Activated CD8-positive, alpha-beta T cell treated with anti-CD3 and anti-CD28 coated beads for 36 hours (primary cell): ENCODE measurements around the gene VPS11. TPM values are rescaled to one million over a fixed set of nuclear protein-coding genes. Genes with fewer than 3 reads are reported as not detected.

Experiments
- ATAC-seq: fragments of 200-7000 bp; cut with Tn5 transposase; one replicate; pipeline ENCODE4 v1.10.0; 2021; ENCODE audit warnings: mild to moderate bottlenecking, moderate library complexity
- CTCF ChIA-PET: fragments of 350-600 bp; sonication (Branson Sonifier 250); formaldehyde crosslinking; loops from one replicate; lab custom pipeline; 2021; ENCODE audit warnings: antibody characterized with exemption; lab: Charles Lee
- POLR2A ChIA-PET: fragments of 350-600 bp; sonication (Branson Sonifier 250); formaldehyde crosslinking; loops from one replicate; lab custom pipeline; 2021; ENCODE audit warnings: antibody characterized with exemption; lab: Charles Lee
- DNase-seq: peaks from one replicate; pipeline ENCODE4 v3.0.0-alpha.2; 2020
- H3K27ac Mint-ChIP-seq: one replicate; pipeline ENCODE4 v1.8.0; 2021; ENCODE audit warnings: mild to moderate bottlenecking, mixed read lengths
- H3K27me3 Mint-ChIP-seq: one replicate; pipeline ENCODE4 v1.8.0; 2021; ENCODE audit warnings: mixed read lengths
- H3K36me3 Mint-ChIP-seq: one replicate; pipeline ENCODE4 v1.8.0; 2021; ENCODE audit warnings: low read depth, mixed read lengths
- H3K4me1 Mint-ChIP-seq: one replicate; pipeline ENCODE4 v1.8.0; 2021; ENCODE audit warnings: low read depth, mixed read lengths
- H3K4me3 Mint-ChIP-seq: one replicate; pipeline ENCODE4 v1.8.0; 2021; ENCODE audit warnings: mild to moderate bottlenecking, moderate library complexity, mixed read lengths
- H3K9me3 Mint-ChIP-seq: one replicate; pipeline ENCODE4 v1.8.0; 2021; ENCODE audit warnings: mixed read lengths
- CTCF ChIP-seq: fragments of 200-600 bp; IDR thresholded peaks from one replicate; pipeline ENCODE4 v1.8.0; 2022; ENCODE audit warnings: antibody characterized with exemption, mild to moderate bottlenecking
- intact Hi-C: fragments of 100-400 bp; cut with micrococcal nuclease; formaldehyde crosslinking; loops from one replicate; pipeline ENCODE4 v1.10.0; 2022
- total RNA-seq, 2 experiments: library from RNA; stranded (reverse); gene quantifications; one replicate each; pipeline ENCODE4 v1.2.3, GENCODE V29; 2021

VPS11 gene
- total RNA-seq, 2 experiments from 2014 or later = 17.1 to 17.2 TPM

DNA sequence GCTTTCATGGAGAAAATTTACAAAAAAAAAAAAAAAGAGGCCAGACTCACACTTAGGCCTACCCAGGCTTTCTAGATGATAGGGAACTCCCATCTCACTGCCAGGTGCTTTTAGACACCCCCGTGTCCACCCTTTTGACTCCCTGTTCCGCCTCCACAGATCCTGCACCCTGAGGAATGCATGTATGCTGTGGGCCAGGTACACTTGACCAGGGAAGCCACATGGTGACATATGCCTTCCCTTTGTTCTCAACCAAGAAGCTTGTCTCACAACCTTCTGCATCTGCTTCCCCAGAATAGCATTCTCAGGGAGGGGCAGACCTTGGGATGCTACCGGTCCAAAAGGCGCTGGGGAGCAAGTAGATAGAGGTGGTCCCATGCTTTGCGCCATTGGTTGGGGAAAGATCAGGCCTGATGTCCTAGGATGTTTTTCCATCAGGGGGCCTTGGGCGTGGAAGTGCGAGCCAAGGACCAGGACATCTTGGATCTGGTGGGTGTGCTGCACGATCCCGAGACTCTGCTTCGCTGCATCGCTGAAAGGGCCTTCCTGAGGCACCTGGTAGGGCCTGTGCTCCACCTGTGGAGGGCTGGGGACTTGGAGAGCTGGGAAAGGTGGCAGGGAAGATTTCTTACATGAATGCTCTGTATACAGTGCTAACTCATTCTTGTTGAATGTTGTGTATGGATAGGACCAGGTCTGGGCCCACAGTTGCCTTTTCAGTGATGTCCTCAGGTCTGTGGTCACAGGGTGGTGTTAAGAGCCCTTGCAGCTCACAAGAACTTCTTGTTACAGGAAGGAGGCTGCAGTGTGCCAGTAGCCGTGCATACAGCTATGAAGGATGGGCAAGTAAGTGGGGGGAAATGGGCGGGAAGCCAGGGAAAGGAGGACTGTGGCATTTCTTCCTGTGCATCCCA, 24.6 kb downstream of the VPS11 start:
- Mint-ChIP-seq H3K9me3 (no peaks in the 10 kb centered on the region), H3K27me3 (peaks cover 1% of the 10 kb centered on the region), H3K4me1 (peaks cover 31% of the 10 kb centered on the region), H3K27ac (peak overlapping the region; percentile 17), H3K36me3 (peaks cover 55% of the 10 kb centered on the region), H3K4me3 (peak overlapping the region; percentile 93)
- CTCF ChIA-PET = interaction anchor here (0.6 to 1.5 kb wide), 5 partner anchors 8 to 231 kb away, joined by 3 to 4 read pairs (median 3); partner anchors contain the start of genes C2CD2L and VPS11
- no peak for TF ChIP-seq CTCF
- DNase-seq (no peak), ATAC-seq (no peak)
- intact Hi-C loops = no loop called here
- POLR2A ChIA-PET = interaction anchor here (0.6 to 7.0 kb wide), 21 partner anchors 7 to 231 kb away, joined by 3 to 107 read pairs (median 5); partner anchors contain the start of genes C2CD2L, DPAGT1, HINFP and HMBS

GRCh38 chr11:119092880-119093842, 25.5 kb downstream of the VPS11 start:
- intact Hi-C loops = no loop called here
- Mint-ChIP-seq H3K27ac (peak overlapping the region; percentile 86), H3K9me3 (no peaks in the 10 kb centered on the region), H3K4me3 (peak overlapping the region; percentile 93), H3K4me1 (peaks cover 27% of the 10 kb centered on the region), H3K36me3 (peaks cover 62% of the 10 kb centered on the region), H3K27me3 (peaks cover 1% of the 10 kb centered on the region)
- no peak for TF ChIP-seq CTCF
- no peak for DNase-seq
- CTCF ChIA-PET = interaction anchor here (0.7 to 1.7 kb wide), 4 partner anchors 14 to 103 kb away, joined by 3 to 7 read pairs (median 3); partner anchors contain the start of genes C2CD2L and VPS11
- POLR2A ChIA-PET = interaction anchor here (0.6 to 7.0 kb wide), 25 partner anchors 8 to 230 kb away, joined by 3 to 107 read pairs (median 5); partner anchors contain the start of genes C2CD2L, DPAGT1, HINFP and HMBS
- ATAC-seq = no peak

DNA sequence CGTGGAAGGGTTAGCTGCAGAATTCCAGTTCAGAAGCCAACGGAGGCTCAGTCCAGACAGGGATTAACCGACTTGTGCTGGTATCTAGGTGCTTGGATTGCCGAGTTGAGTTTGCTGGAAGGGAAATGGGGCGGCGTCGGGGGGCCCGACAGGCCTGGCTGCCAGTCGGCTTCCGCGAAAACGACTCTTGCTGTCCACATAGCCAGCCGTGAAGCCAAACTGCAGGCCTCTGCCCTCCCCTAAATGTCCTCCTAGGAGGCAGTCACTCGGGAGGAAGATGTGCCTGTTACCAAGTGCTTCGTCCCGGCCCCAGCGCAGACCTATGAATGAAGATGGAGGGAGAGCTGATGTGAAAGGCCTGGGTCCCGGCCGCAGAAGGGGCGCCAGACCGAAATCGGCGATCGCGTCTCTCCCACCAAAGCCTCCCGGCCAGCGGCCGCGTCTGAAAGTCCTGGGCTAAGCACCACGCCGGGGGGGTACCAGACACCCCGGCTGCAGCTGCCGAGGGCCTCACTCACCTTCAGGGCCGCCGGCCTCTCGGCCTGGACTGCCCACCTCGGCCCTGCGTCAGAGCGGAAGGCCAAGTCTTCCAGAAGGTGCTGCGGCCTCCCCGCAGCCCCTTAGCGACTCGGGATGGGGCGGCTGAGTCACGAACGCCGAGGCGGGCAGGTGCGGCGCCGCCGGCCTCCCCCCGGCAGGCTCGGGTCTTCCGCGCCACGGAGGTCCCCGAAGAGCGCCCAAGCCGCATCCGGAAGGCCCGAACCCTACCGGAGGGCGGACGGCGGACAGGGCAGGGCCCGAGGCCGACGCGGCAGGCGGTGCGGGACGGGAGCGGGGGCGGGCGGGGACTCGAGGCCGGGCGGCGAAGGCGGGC, 26.6 kb downstream of the VPS11 start:
- CTCF ChIA-PET = interaction anchor here (1.2 to 2.5 kb wide), 4 partner anchors 8 to 112 kb away, joined by 3 to 8 read pairs (median 6); partner anchors contain the start of gene CBL
- ATAC-seq = peak; percentile 6
- intact Hi-C loops = no loop called here
- Mint-ChIP-seq H3K27me3 (peaks cover 1% of the 10 kb centered on the region), H3K4me3 (peak overlapping the region; percentile 93), H3K36me3 (peaks cover 71% of the 10 kb centered on the region), H3K4me1 (peaks cover 34% of the 10 kb centered on the region), H3K9me3 (no peaks in the 10 kb centered on the region), H3K27ac (peak overlapping the region; percentile 91)
- peak; percentile 56 for DNase-seq
- POLR2A ChIA-PET = interaction anchor here (0.6 to 7.0 kb wide), 39 partner anchors 8 to 303 kb away, joined by 3 to 107 read pairs (median 4); partner anchors contain the start of genes C2CD2L, CENATAC, DDX6 and DPAGT1
- TF ChIP-seq CTCF = no peak

- ChIA-PET POLR2A (interaction anchor here (0.6 to 7.0 kb wide), 38 partner anchors 8 to 304 kb away, joined by 3 to 107 read pairs (median 4); partner anchors contain the start of genes C2CD2L, CENATAC, DDX6 and DPAGT1), CTCF (interaction anchor here (1.2 to 2.5 kb wide), 4 partner anchors 9 to 111 kb away, joined by 3 to 8 read pairs (median 6); partner anchors contain the start of gene CBL)
- H3K9me3 Mint-ChIP-seq = no peaks in the 10 kb centered on the region
- peak; percentile 24 for TF ChIP-seq CTCF
- peaks cover 35% of the 10 kb centered on the region for H3K4me1 Mint-ChIP-seq
- H3K4me3 Mint-ChIP-seq = peak overlapping the region; percentile 93
- peaks cover 1% of the 10 kb centered on the region for H3K27me3 Mint-ChIP-seq
- ATAC-seq = peak; percentile 10
- peaks cover 72% of the 10 kb centered on the region for H3K36me3 Mint-ChIP-seq
- H3K27ac Mint-ChIP-seq = peak overlapping the region; percentile 91
- no peak for DNase-seq
- intact Hi-C loops = no loop called here
These were observed 27.1 kb downstream of the VPS11 start for GRCh38 chr11:119094816-119095065.
